ENCODE measurements around the gene ZNF556.

- TF ChIP-seq POLR2AphosphoS5 (IDR thresholded peaks at IDR 0.05) (no peak), POLR2A (IDR thresholded peaks at IDR 0.05) (no peak), CTCF (IDR thresholded peaks at IDR 0.05) (no peak), EP300 (IDR thresholded peaks at IDR 0.05; ENCODE audit: low read depth) (no peak)
Measured at GRCh38 chr19:2896694-2897093, 29.6 kb downstream of the ZNF556 start.

Data from transverse colon (tissue), 4 donors.